ENCODE results near the gene VWA3B.
A peak's percentile ranks its signal among the peaks of the same experiment; 100 is the strongest.

- TF ChIP-seq CEBPB (IDR thresholded peaks at IDR 0.05; ENCODE audit: low read depth, low read length) (no peak), CTCF (conservative IDR thresholded peaks at IDR 0.05; ENCODE audit: low read depth, low read length) (peak; percentile 12; the same call in 1 of the 2 replicates), POLR2A (IDR thresholded peaks at IDR 0.05; ENCODE audit: low read depth, low read length) (no peak), FOS (IDR thresholded peaks at IDR 0.05; ENCODE audit: low read depth, low read length) (no peak), MAFK (IDR thresholded peaks at IDR 0.05; ENCODE audit: low read depth, low read length) (no peak), RCOR1 (IDR thresholded peaks at IDR 0.05; ENCODE audit: insufficient replicate concordance, low read length) (no peak), CHD1 (IDR thresholded peaks at IDR 0.05; ENCODE audit: low read depth, low read length) (no peak), RAD21 (IDR thresholded peaks at IDR 0.05; ENCODE audit: low read length) (peak; percentile 41)
- TF ChIP-seq, protein P1, sequence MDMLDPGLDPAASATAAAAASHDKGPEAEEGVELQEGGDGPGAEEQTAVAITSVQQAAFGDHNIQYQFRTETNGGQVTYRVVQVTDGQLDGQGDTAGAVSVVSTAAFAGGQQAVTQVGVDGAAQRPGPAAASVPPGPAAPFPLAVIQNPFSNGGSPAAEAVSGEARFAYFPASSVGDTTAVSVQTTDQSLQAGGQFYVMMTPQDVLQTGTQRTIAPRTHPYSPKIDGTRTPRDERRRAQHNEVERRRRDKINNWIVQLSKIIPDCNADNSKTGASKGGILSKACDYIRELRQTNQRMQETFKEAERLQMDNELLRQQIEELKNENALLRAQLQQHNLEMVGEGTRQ (IDR thresholded peaks at IDR 0.05; ENCODE audit: low read depth, low read length) = no peak
These were observed 208.9 kb downstream of the VWA3B start for GRCh38 chr2:98295721-98296414.

Measured in IMR-90 (cell line).